Psoas muscle (tissue), 8 donors: ENCODE results near the gene BCAS3. TPM values are rescaled to one million over a fixed set of nuclear protein-coding genes. Genes with fewer than 3 reads are reported as not detected.

Experiments
- ATAC-seq, 4 donors: fragments of 200-7000 bp; cut with Tn5 transposase; one replicate each; pipeline ENCODE4 v1.9.1; 2020; ENCODE audit warnings: moderate library complexity in 3 of 4, mild to moderate bottlenecking in 2 of 4
- DNase-seq, 2 donors: peaks; one replicate each; pipeline ENCODE4 v3.0.0-alpha.2; 2020
- H3K27ac ChIP-seq: fragments of 200-600 bp; one replicate; pipeline ENCODE4 v1.8.0; 2022
- H3K27me3 ChIP-seq, 3 donors: fragments of 200-600 bp in 1 of 3; one replicate each; pipeline versions ENCODE4 v1.6.1 to v1.8.0; 2013 to 2022; ENCODE audit warnings: low read length in 2 of 3, mild to moderate bottlenecking in 2 of 3, moderate library complexity in 1 of 3; ENCODE audit not compliant: insufficient read depth in 3 of 3
- H3K36me3 ChIP-seq, 2 donors: fragments of 200-600 bp in 1 of 2; one replicate each; pipeline versions ENCODE4 v1.6.1 to v1.8.0; 2013 to 2022; ENCODE audit warnings: low read depth in 1 of 2, mild to moderate bottlenecking in 1 of 2, moderate library complexity in 1 of 2; ENCODE audit not compliant: insufficient read depth in 1 of 2
- H3K4me1 ChIP-seq: fragments of 200-600 bp; one replicate; pipeline ENCODE4 v1.8.0; 2022
- H3K4me3 ChIP-seq: fragments of 200-600 bp; one replicate; pipeline ENCODE4 v1.8.0; 2022; ENCODE audit warnings: mild to moderate bottlenecking
- H3K9me3 ChIP-seq: fragments of 200-600 bp; one replicate; pipeline ENCODE4 v1.8.0; 2022
- CTCF ChIP-seq: fragments of 200-600 bp; IDR thresholded peaks from one replicate; pipeline ENCODE4 v1.8.0; 2022; ENCODE audit warnings: antibody characterized with exemption
- WGBS, 3 donors: extraction: QIAGEN DNeasy Blood & Tissue Kit; methylation state at CpG; one replicate each; pipeline versions ENCODE4 v1.1.6 to v1.1.7; 2013; 5-methylcytosine and 5-hydroxymethylcytosine counted together
- intact Hi-C, 2 donors: fragments of 100-400 bp; cut with DNase I; formaldehyde crosslinking; loops; one replicate each; pipeline versions ENCODE4 v1.11.0 to v1.14.2; 2022
- polyA plus RNA-seq, 3 donors: library from polyadenylated mRNA; stranded (reverse); fragments of 200-250 nt; gene quantifications; one replicate each; pipeline ENCODE4 v1.2.3, GENCODE V29; 2013
- total RNA-seq, 4 donors: library from RNA; stranded (reverse); fragmentation: NEBNext Ultra II Directional in 2 of 4; extraction: Animal tissue kit (Norgen Biotek cat#: 25700) in 2 of 4; gene quantifications; one replicate each; pipeline versions ENCODE4 v1.2.1 to v1.2.4, GENCODE V29; 2021 to 2023
- donor health status: healthy with polysubstance abuse.
- donor health status: DM: no; HTN: no; CAD: no; lungs with moderate emphysema.
- donor health status: Bipolar disorder and iron deficiency.
- donor health status: healthy.
- donor health status: DM: yes; HTN: yes; CAD: no.
- donor health status: DM: no; HTN: no; CAD: no.
- donor health status: DM: no; HTN: no; CAD: no.
- donor health status: DM: yes; HTN: yes; CAD: no.

Gene BCAS3
- total and polyA plus RNA-seq, 7 donors = 2.4 to 28.8 (median 15.0) TPM

GRCh38 chr17:61282377-61282776 lies 604.7 kb downstream of the BCAS3 start:
- Histone ChIP-seq H3K4me3 (no peak overlapping the region), H3K36me3 (no peaks in the 10 kb centered on the region), H3K27ac (no peak overlapping the region), H3K4me1 (no peaks in the 10 kb centered on the region), H3K27me3 (no peaks in the 10 kb centered on the region), H3K9me3 (no peaks in the 10 kb centered on the region)
- no peak for DNase-seq
- 79 to 82% (median 82%) methylated on average over 3 of the region's 3 CpGs for WGBS, 3 donors
- no peak for TF ChIP-seq CTCF
- ATAC-seq = no peak
- intact Hi-C loops = no loop called here

GRCh38 chr17:61283043-61283442 lies 605.4 kb downstream of the BCAS3 start:
- no peaks in the 10 kb centered on the region for H3K9me3 ChIP-seq
- DNase-seq (no peak), ATAC-seq (no peak)
- no peak overlapping the region for H3K27ac ChIP-seq
- no peak overlapping the region for H3K4me3 ChIP-seq
- intact Hi-C loops = no loop called here
- no peak for TF ChIP-seq CTCF
- H3K27me3 ChIP-seq = no peaks in the 10 kb centered on the region
- WGBS, 3 donors = 95 to 97% (median 96%) methylated on average over 6 of the region's 6 CpGs
- H3K36me3 ChIP-seq = no peaks in the 10 kb centered on the region
- H3K4me1 ChIP-seq = no peaks in the 10 kb centered on the region

- Histone ChIP-seq H3K36me3 (no peaks in the 10 kb centered on the region), H3K27me3 (no peaks in the 10 kb centered on the region), H3K4me1 (no peaks in the 10 kb centered on the region), H3K27ac (no peak overlapping the region), H3K9me3 (no peaks in the 10 kb centered on the region), H3K4me3 (no peak overlapping the region)
- intact Hi-C loops = no loop called here
- WGBS, 3 donors = 94 to 96% (median 95%) methylated on average over 10 of the region's 10 CpGs
- DNase-seq = no peak
- no peak for ATAC-seq
- no peak for TF ChIP-seq CTCF
Measured at GRCh38 chr17:61284174-61284573, 606.5 kb downstream of the BCAS3 start.

- no peak overlapping the region for H3K27ac ChIP-seq
- intact Hi-C loops = no loop called here
- no peak for ATAC-seq
Measured at GRCh38 chr17:61284746-61285145, 607.1 kb downstream of the BCAS3 start.

More at GRCh38 chr17:61284746-61285145, 607.1 kb downstream of the BCAS3 start:
- no peaks in the 10 kb centered on the region for H3K9me3 ChIP-seq
- DNase-seq = no peak
- no peaks in the 10 kb centered on the region for H3K4me1 ChIP-seq
- TF ChIP-seq CTCF = no peak
- H3K36me3 ChIP-seq = no peaks in the 10 kb centered on the region
- 67 to 84% (median 78%) methylated on average over 1 of the region's 1 CpG for WGBS, 3 donors
- H3K4me3 ChIP-seq = no peak overlapping the region
- H3K27me3 ChIP-seq = no peaks in the 10 kb centered on the region
